ENCODE data around the gene SBNO2. TPM values are rescaled to one million over a fixed set of nuclear protein-coding genes. Genes with fewer than 3 reads are reported as not detected.

SBNO2 gene
- total and polyA plus RNA-seq, 2 of the 4 experiments (the other 2 are of a cell fraction): 13.4 to 40.5 TPM

DNA sequence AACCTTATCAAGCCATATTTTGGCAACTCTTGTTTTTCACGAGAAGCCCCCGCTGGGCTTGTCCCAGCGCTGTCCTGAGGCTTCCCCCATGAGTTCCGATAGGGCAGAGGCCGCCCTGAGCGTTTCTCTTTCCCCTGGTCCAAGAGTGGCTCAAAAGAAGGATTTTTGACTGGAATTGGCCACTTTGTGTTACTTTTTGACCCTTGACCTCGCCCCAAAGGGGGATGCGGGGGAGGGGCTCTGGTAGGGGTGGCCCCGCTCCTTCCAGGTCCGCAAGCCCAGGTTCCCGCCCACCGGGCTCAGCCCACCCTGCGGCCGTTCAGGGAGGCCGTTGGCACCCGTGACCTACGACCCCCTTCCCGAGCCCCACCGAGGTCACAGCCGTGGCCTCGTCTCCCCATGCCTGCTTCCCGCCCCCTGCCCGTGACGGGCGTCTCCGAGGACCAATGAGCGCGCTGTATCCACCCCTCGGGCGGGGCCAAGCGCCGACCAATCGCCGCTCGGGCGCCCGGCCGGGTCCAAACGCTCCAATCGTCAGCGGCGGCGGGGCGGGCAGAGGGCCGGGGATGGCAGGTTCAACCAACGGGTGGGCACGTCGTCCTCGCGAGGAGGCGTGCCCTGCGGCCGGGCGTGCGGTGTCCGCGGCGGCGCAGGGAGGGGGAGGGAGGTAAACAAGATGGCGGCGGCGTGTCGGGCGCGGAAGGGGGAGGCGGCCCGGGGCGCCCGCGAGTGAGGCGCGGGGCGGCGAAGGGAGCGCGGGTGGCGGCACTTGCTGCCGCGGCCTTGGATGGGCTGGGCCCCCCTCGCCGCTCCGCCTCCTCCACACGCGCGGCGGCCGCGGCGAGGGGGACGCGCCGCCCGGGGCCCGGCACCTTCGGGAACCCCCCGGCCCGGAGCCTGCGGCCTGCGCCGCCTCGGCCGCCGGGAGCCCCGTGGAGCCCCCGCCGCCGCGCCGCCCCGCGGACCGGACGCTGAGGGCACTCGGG is 31.3 kb upstream of the SBNO2 start, which contains the start of gene STK11:
Gene STK11, plus strand, starts transcription at position 665 of the 986 bp plus-strand sequence. CDS start 1,136 bp downstream, outside the sequence.
- H3K4me2 ChIP-seq (ENCODE audit: low read depth, low read length): peak within 1 kb of the TSS; percentile 92
- TF ChIP-seq SMC3 (IDR thresholded peaks at IDR 0.05; ENCODE audit: low read depth, low read length): no peak
- TF ChIP-seq RCOR1 (IDR thresholded peaks at IDR 0.05; ENCODE audit: insufficient replicate concordance, low read length): no peak
- TF ChIP-seq, protein P1, sequence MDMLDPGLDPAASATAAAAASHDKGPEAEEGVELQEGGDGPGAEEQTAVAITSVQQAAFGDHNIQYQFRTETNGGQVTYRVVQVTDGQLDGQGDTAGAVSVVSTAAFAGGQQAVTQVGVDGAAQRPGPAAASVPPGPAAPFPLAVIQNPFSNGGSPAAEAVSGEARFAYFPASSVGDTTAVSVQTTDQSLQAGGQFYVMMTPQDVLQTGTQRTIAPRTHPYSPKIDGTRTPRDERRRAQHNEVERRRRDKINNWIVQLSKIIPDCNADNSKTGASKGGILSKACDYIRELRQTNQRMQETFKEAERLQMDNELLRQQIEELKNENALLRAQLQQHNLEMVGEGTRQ (IDR thresholded peaks at IDR 0.05; ENCODE audit: low read depth, low read length): peak; percentile 42
- peak; percentile 50; the same call in 1 of the 2 replicates for TF ChIP-seq MAZ (IDR thresholded peaks at IDR 0.05; ENCODE audit: borderline replicate concordance, low read depth, low read length)
- TF ChIP-seq POLR2A (IDR thresholded peaks at IDR 0.05; ENCODE audit: low read depth, low read length): peak; percentile 74; the same call in 1 of the 2 replicates
- peak; percentile 89; the same call in 1 of the 2 replicates for TF ChIP-seq MXI1 (IDR thresholded peaks at IDR 0.05; ENCODE audit: borderline replicate concordance, low read depth, low read length)
- TF ChIP-seq BHLHE40 (IDR thresholded peaks at IDR 0.05; ENCODE audit: low read depth, low read length): peak; percentile 73
- H2AK9ac ChIP-seq (replicated peaks; ENCODE audit: low read depth, low read length, poor library complexity): peak within 1 kb of the TSS; percentile 96
- peaks cover 3% of the 10 kb centered on the region; the same call in 1 of the 2 replicates for H3K36me3 ChIP-seq (ENCODE audit: control insufficient read depth, insufficient read depth, low read length)
- peak within 1 kb of the TSS; percentile 86 for H3K9ac ChIP-seq (ENCODE audit: low read depth, low read length)
- peak within 1 kb of the TSS; percentile 65 to 88; a peak in 3 of 4 replicates for H4K8ac ChIP-seq (ENCODE audit: low read depth in 2 of 2, low read length in 2 of 2)
- peak; percentile 92 for ATAC-seq (ENCODE audit: low read depth)
- peaks cover 12 to 45% of the 10 kb centered on the region in 2 experiments; a peak in 3 of 4 replicates for H3K79me1 ChIP-seq (ENCODE audit: low read depth in 1 of 2, low read length in 2 of 2)
- in situ Hi-C loops (cut with MboI; ENCODE audit: low sequenced_read_pairs): no loop called here
- peak within 1 kb of the TSS; percentile 8; the same call in 1 of the 2 replicates for H3K56ac ChIP-seq (ENCODE audit: extremely low read depth, insufficient read depth, low read length)
- peak within 1 kb of the TSS; percentile 82 for H3K4ac ChIP-seq (ENCODE audit: low read depth, low read length)
- H4K91ac ChIP-seq (ENCODE audit: insufficient read depth, low read depth, low read length): peak within 1 kb of the TSS; percentile 70
- peak; percentile 94 for DNase-seq
- ChIA-PET POLR2A (ENCODE audit: unreplicated experiment) (no interaction called here), CTCF (no interaction called here)
- no peaks in the 10 kb centered on the region for H3K27me3 ChIP-seq (ENCODE audit: control insufficient read depth, insufficient read depth, low read length)
- H3K4me1 ChIP-seq (ENCODE audit: control insufficient read depth, insufficient read depth, low read length): peaks cover 18% of the 10 kb centered on the region
- no peak within 1 kb of the TSS for H2BK20ac ChIP-seq (ENCODE audit: low read depth, low read length)
- H3K18ac ChIP-seq (ENCODE audit: low read depth, low read length): peak within 1 kb of the TSS; percentile 18; the same call in 1 of the 2 replicates
- H3K14ac ChIP-seq (replicated peaks; ENCODE audit: low read depth, low read length): peak within 1 kb of the TSS; percentile 68
- H3K9me3 ChIP-seq (ENCODE audit: control insufficient read depth, insufficient read depth, low read length): no peaks in the 10 kb centered on the region
- H2BK120ac ChIP-seq (ENCODE audit: low read depth, low read length): peak within 1 kb of the TSS; percentile 68
- H4K20me1 ChIP-seq (ENCODE audit: insufficient read depth, low read length): peaks cover 39% of the 10 kb centered on the region
- H2BK15ac ChIP-seq (ENCODE audit: low read depth, low read length): 0 out of 3 replicates have a peak within 1 kb of the TSS, but pooled peaks have one; percentile 14
- H2AK5ac ChIP-seq (ENCODE audit: low read depth, low read length): peak within 1 kb of the TSS; percentile 66
- BruUV-seq (replicated peaks): no TSS peak
- H4K5ac ChIP-seq (ENCODE audit: low read depth, low read length): peak within 1 kb of the TSS; percentile 85
- 1% methylated on average over 41 of the region's 114 CpGs; no CpG with 5 or more reads in 1 of the 2 experiments for WGBS, 2 experiments (ENCODE audit: extremely low coverage in 2 of 2, insufficient read length in 1 of 2)
- intact Hi-C loops (cut with micrococcal nuclease): no loop called here
- H2AFZ ChIP-seq (replicated peaks; ENCODE audit: low read length, poor library complexity): peak within 1 kb of the TSS; percentile 95
- peak within 1 kb of the TSS; percentile 79 for H3K23ac ChIP-seq (ENCODE audit: low read depth, low read length)
- H2BK5ac ChIP-seq (ENCODE audit: low read depth, low read length, poor library complexity, severe bottlenecking): peak within 1 kb of the TSS; percentile 89
- H3K9me1 ChIP-seq (ENCODE audit: insufficient read depth, low read length): peaks cover 22% of the 10 kb centered on the region
- peak within 1 kb of the TSS; percentile 58 for H3K27ac ChIP-seq (ENCODE audit: insufficient read depth, low read length)
- H3K4me3 ChIP-seq (ENCODE audit: insufficient read depth, low read depth, low read length): peak within 1 kb of the TSS; percentile 71
- dilution Hi-C loops (cut with HindIII; ENCODE audit: low sequenced_read_pairs, unreplicated experiment): no loop called here

All from IMR-90 (cell line).